ENCODE data around the gene UBXN6.

The UBXN6 gene

GRCh38 chr19:4402171-4403004, 55.2 kb downstream of the UBXN6 start, which contains the start of gene CHAF1A:
Gene CHAF1A, plus strand, starts transcription at chr19:4402640. Its CDS starts 123 bp downstream, at chr19:4402763.
- DNase-seq: peak; percentile 99 to 100

GRCh38 chr19:4401769-4402170, 55.8 kb downstream of the UBXN6 start:
- DNase-seq: no peak

- peak; percentile 94 to 96 for DNase-seq
Observed at GRCh38 chr19:4400135-4400936, 57.3 kb downstream of the UBXN6 start, which contains the start of gene SH3GL1. Gene SH3GL1, minus strand, starts transcription at chr19:4400547. Its CDS starts 179 bp downstream, at chr19:4400368.

- DNase-seq: no peak
Observed at GRCh38 chr19:4399812-4400134, 57.8 kb downstream of the UBXN6 start.

- DNase-seq: no peak
Observed at GRCh38 chr19:4396949-4397783, 60.4 kb downstream of the UBXN6 start.

Measured in NCI-H446 (cell line).